GM12892 (cell line): Measurements from ENCODE around the gene ZBTB16.

Experiments used
- POLR2A ChIP-seq: IDR thresholded peaks from 2 replicates; pipeline ENCODE4 v1.6.1; 2011; ENCODE audit warnings: low read depth, low read length, control low read depth
- POLR2AphosphoS5 ChIP-seq: IDR thresholded peaks from 2 replicates; pipeline ENCODE4 v1.6.1; 2011; ENCODE audit warnings: low read depth, low read length, control low read depth
- TAF1 ChIP-seq: IDR thresholded peaks from 2 replicates; pipeline ENCODE4 v1.6.1; 2011; ENCODE audit warnings: low read depth, mild to moderate bottlenecking, control low read depth, low read length, borderline replicate concordance

- no peak for TF ChIP-seq POLR2A
- TF ChIP-seq POLR2AphosphoS5: no peak
- no peak for TF ChIP-seq TAF1
Measured at GRCh38 chr11:114284021-114284420, 224.5 kb downstream of the ZBTB16 start.
